Activated CD4-positive, alpha-beta T cell treated with anti-CD3 and anti-CD28 coated beads for 24 hours (primary cell): ENCODE data around the gene CYP24A1.
"Not testable (repeated sequence)": the region's sequence is repeated elsewhere in the genome, so short reads cannot be mapped to it uniquely, and the experiment has no call there.

Source experiments
- DNase-seq, 2 donors: peaks; one replicate each; pipeline ENCODE4 v3.0.0-alpha.2; 2020; ENCODE audit warnings: low read depth in 2 of 2

CYP24A1 gene

GRCh38 chr20:54134445-54135220 lies 39.2 kb downstream of the CYP24A1 start:
- DNase-seq: no peak

GRCh38 chr20:54133434-54134427 lies 40.1 kb downstream of the CYP24A1 start:
- DNase-seq: no peak

- no peak for DNase-seq
These were observed 41.0 kb downstream of the CYP24A1 start for GRCh38 chr20:54132612-54133433.

- DNase-seq: no peak
These were observed 41.8 kb downstream of the CYP24A1 start for GRCh38 chr20:54131675-54132611.

GRCh38 chr20:54131125-54131524 lies 42.7 kb downstream of the CYP24A1 start:
- DNase-seq: not testable (repeated sequence)

- no peak for DNase-seq
These were observed 44.4 kb downstream of the CYP24A1 start for GRCh38 chr20:54129350-54129749.

GRCh38 chr20:54127855-54128574 lies 45.8 kb downstream of the CYP24A1 start:
- no peak for DNase-seq

GRCh38 chr20:54126806-54127655 lies 46.8 kb downstream of the CYP24A1 start:
- no peak for DNase-seq

GRCh38 chr20:54126328-54126727 lies 47.5 kb downstream of the CYP24A1 start:
- DNase-seq: not testable (repeated sequence)

- no peak for DNase-seq
These were observed 50.1 kb downstream of the CYP24A1 start for GRCh38 chr20:54123587-54124180.

GRCh38 chr20:54122681-54123586 lies 50.9 kb downstream of the CYP24A1 start:
- DNase-seq: no peak

- DNase-seq: no peak
These were observed 51.6 kb downstream of the CYP24A1 start for GRCh38 chr20:54122189-54122588.

- DNase-seq: no peak
These were observed 54.0 kb downstream of the CYP24A1 start for GRCh38 chr20:54119744-54120143.

GRCh38 chr20:54118220-54119001 lies 55.4 kb downstream of the CYP24A1 start:
- no peak for DNase-seq

- no peak for DNase-seq
These were observed 57.1 kb downstream of the CYP24A1 start for GRCh38 chr20:54116550-54117235.
